SK-N-SH (cell line): Measurements from ENCODE around the gene NDUFS3. TPM values are rescaled to one million over a fixed set of nuclear protein-coding genes. Genes with fewer than 3 reads are reported as not detected.

Source experiments
- CTCF ChIA-PET: fragments of 300-600, 350-600 bp; formaldehyde crosslinking; extraction: SDS; loops from one replicate; lab custom pipeline; 2021; lab: Yijun Ruan, JAX
- POLR2A ChIA-PET: fragments of 350-600 bp; sonication (Branson Sonifier 250); formaldehyde crosslinking; extraction: SDS; loops from one replicate; lab custom pipeline; 2020; ENCODE audit warnings: antibody characterized with exemption, inconsistent platforms; lab: Yijun Ruan, JAX
- DNase-seq: peaks from one replicate; pipeline ENCODE4 v3.0.0; 2012
- H2AFZ ChIP-seq: fragments of 200-600 bp; sonication (generic); 2 replicates; pipeline ENCODE4 v1.8.1; 2016; ENCODE audit warnings: antibody characterized with exemption, mild to moderate bottlenecking, low read depth
- H3F3A ChIP-seq: fragments of 200-600 bp; sonication (generic); replicated peaks from 2 replicates; pipeline ENCODE3; 2016; ENCODE audit warnings: antibody characterized with exemption, mild to moderate bottlenecking; ENCODE audit not compliant: insufficient read depth
- H3K27ac ChIP-seq, 2 experiments: fragments of 200-500 bp in 1 of 2; fragments of 200-600 bp in 1 of 2; sonication (Bioruptor generic) in 1 of 2; sonication (generic), shearing (Covaris generic) in 1 of 2; 2 replicates each; pipeline versions ENCODE4 v1.5.1 to v1.6.1; 2014 to 2016; ENCODE audit warnings: low read depth in 2 of 2, inconsistent platforms in 1 of 2, low read length in 1 of 2, mild to moderate bottlenecking in 1 of 2, mixed read lengths in 1 of 2
- H3K27me3 ChIP-seq: fragments of 200-600 bp; sonication (generic), shearing (Covaris generic); 2 replicates; pipeline ENCODE4 v1.6.1; 2016; ENCODE audit warnings: mixed run types; ENCODE audit not compliant: insufficient read depth
- H3K36me3 ChIP-seq, 2 experiments: fragments of 200-500 bp in 1 of 2; fragments of 200-600 bp in 1 of 2; sonication (Bioruptor generic) in 1 of 2; sonication (generic) in 1 of 2; replicated peaks in 1 of 2; 2 replicates each; pipeline versions ENCODE3 to v1.5.1; 2014 to 2016; ENCODE audit warnings: low read length in 1 of 2, mild to moderate bottlenecking in 1 of 2; ENCODE audit not compliant: insufficient read depth in 2 of 2, control insufficient read depth in 1 of 2
- H3K4me1 ChIP-seq, 2 experiments: fragments of 200-500 bp in 1 of 2; fragments of 200-600 bp in 1 of 2; sonication (Bioruptor generic) in 1 of 2; sonication (generic), shearing (Covaris generic) in 1 of 2; 2 replicates each; pipeline versions ENCODE4 v1.5.1 to v1.6.1; 2014 to 2016; ENCODE audit warnings: low read depth in 1 of 2, low read length in 1 of 2, mixed run types in 1 of 2; ENCODE audit not compliant: insufficient read depth in 2 of 2, control insufficient read depth in 1 of 2
- H3K4me2 ChIP-seq: fragments of 200-600 bp; sonication (generic), shearing (Covaris generic); 2 replicates; pipeline ENCODE4 v1.6.1; 2017; ENCODE audit warnings: mixed run types
- H3K4me3 ChIP-seq, 2 experiments: fragments of 200-500 bp in 1 of 2; fragments of 200-600 bp in 1 of 2; sonication (Bioruptor generic) in 1 of 2; sonication (generic), shearing (Covaris generic) in 1 of 2; 2 replicates each; pipeline versions ENCODE4 v1.5.1 to v1.8.1; 2014 to 2016; ENCODE audit warnings: low read depth in 2 of 2, inconsistent platforms in 1 of 2, low read length in 1 of 2, mild to moderate bottlenecking in 1 of 2, mixed read lengths in 1 of 2, moderate library complexity in 1 of 2
- H3K79me2 ChIP-seq: fragments of 200-600 bp; sonication (generic); 2 replicates; pipeline ENCODE4 v1.8.1; 2017; ENCODE audit warnings: mild to moderate bottlenecking; ENCODE audit not compliant: insufficient read depth
- H3K9ac ChIP-seq: fragments of 200-600 bp; sonication (generic); 2 replicates; pipeline ENCODE4 v1.6.1; 2017; ENCODE audit warnings: mixed run types
- H3K9me2 ChIP-seq: fragments of 200-600 bp; sonication (generic); 2 replicates; pipeline ENCODE4 v1.6.1; 2017; ENCODE audit warnings: mixed run types
- H3K9me3 ChIP-seq: fragments of 200-600 bp; sonication (generic); 2 replicates; pipeline ENCODE4 v1.6.1; 2017; ENCODE audit warnings: mixed run types, mild to moderate bottlenecking, moderate library complexity
- H4K20me1 ChIP-seq: fragments of 200-600 bp; sonication (generic); 2 replicates; pipeline ENCODE4 v1.6.1; 2017; ENCODE audit warnings: mild to moderate bottlenecking, mixed run types; ENCODE audit not compliant: insufficient read depth
- CHD2 ChIP-seq: fragments of 150-350 bp; IDR thresholded peaks from 2 replicates; pipeline ENCODE4 v1.6.1; 2018; ENCODE audit warnings: low read length; ENCODE audit not compliant: partially characterized antibody
- CTCF ChIP-seq: fragments of 200-600 bp; sonication (generic); IDR thresholded peaks from 2 replicates; pipeline ENCODE4 v1.6.1; 2017; ENCODE audit warnings: antibody characterized with exemption, mild to moderate bottlenecking, moderate library complexity
- EP300 ChIP-seq, 2 experiments: IDR thresholded peaks; 2 replicates each; pipeline versions ENCODE4 v1.4.0 to v1.6.1; 2012; ENCODE audit warnings: borderline replicate concordance in 1 of 2, low read depth in 1 of 2, low read length in 1 of 2
- FOSL2 ChIP-seq: IDR thresholded peaks from 2 replicates; pipeline ENCODE4 v1.4.0; 2012; ENCODE audit warnings: low read depth, mild to moderate bottlenecking, moderate library complexity, borderline replicate concordance
- GATA2 ChIP-seq: sonication (generic); formaldehyde crosslinking; IDR thresholded peaks from 2 replicates; pipeline ENCODE4 v1.5.0; 2020; ENCODE audit warnings: mild to moderate bottlenecking, missing genetic modification reagents
- JUND ChIP-seq: IDR thresholded peaks from 2 replicates; pipeline ENCODE4 v1.4.0; 2012
- NFIC ChIP-seq: IDR thresholded peaks from 2 replicates; pipeline ENCODE4 v1.4.0; 2012; ENCODE audit warnings: borderline replicate concordance
- RAD21 ChIP-seq: IDR thresholded peaks from 2 replicates; pipeline ENCODE4 v1.6.1; 2012; ENCODE audit warnings: mild to moderate bottlenecking, low read length
- RCOR1 ChIP-seq: fragments of 150-350 bp; IDR thresholded peaks from 2 replicates; pipeline ENCODE4 v1.6.1; 2017; ENCODE audit warnings: antibody characterized with exemption, low read length
- RFX5 ChIP-seq: IDR thresholded peaks from 2 replicates; pipeline ENCODE4 v1.6.1; 2012; ENCODE audit warnings: mild to moderate bottlenecking, improper control_type of control experiment, low read length
- SMC3 ChIP-seq: IDR thresholded peaks from 2 replicates; pipeline ENCODE4 v1.6.1; 2012; ENCODE audit warnings: low read depth, low read length, improper control_type of control experiment
- TCF12 ChIP-seq: IDR thresholded peaks from 2 replicates; pipeline ENCODE4 v1.4.0; 2012
- TEAD4 ChIP-seq: IDR thresholded peaks from 2 replicates; pipeline ENCODE4 v1.4.0; 2012; ENCODE audit warnings: mild to moderate bottlenecking, borderline replicate concordance; ENCODE audit not compliant: insufficient read depth
- WGBS: methylation state at CpG from one replicate; pipeline ENCODE4 v1.1.6; 2017; ENCODE audit warnings: low lambda C conversion rate; 5-methylcytosine and 5-hydroxymethylcytosine counted together
- polyA plus RNA-seq, 3 experiments: library from polyadenylated mRNA; depleted of rRNA; stranded (reverse); fragments of >200 nt; gene quantifications; 2 replicates each; pipeline ENCODE4 v1.2.3, GENCODE V29; 2012
- TF ChIP-seq, protein P1 (sequence below): IDR thresholded peaks from 2 replicates; pipeline ENCODE4 v1.6.1; 2012; ENCODE audit warnings: mild to moderate bottlenecking, low read depth, low read length, moderate library complexity
- TF ChIP-seq, protein P2 (sequence below): IDR thresholded peaks from 2 replicates; pipeline ENCODE4 v1.4.0; 2012; ENCODE audit warnings: low read depth, borderline replicate concordance

Gene NDUFS3
- polyA plus RNA-seq, 1 of the 3 experiments (the other 2 are of a cell fraction): 150 TPM

DNA sequence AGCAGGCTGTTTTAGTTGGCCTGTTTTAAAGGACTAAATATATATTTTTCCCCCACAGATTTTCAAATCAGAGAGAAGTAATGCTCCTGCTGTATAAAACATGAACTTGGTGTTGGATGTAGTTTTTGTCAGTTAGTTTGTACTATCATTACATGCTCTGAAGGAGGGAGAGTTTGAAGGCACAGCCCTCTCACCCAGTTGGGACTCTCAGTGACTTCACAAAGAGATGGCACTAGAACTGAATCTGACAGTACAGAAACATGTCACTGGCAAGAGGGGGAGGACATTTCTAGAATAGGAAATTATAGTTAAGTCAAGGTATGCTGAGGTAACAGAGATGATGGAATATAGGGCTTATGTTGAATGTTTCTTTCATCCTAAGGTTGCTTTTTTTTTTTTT, 36.4 kb downstream of the NDUFS3 start:
- ChIA-PET POLR2A (no interaction called here), CTCF (no interaction called here)
- no peak for TF ChIP-seq TCF12
- no peak for TF ChIP-seq JUND
- TF ChIP-seq FOSL2: no peak
- TF ChIP-seq TEAD4: no peak
- TF ChIP-seq RAD21: no peak
- TF ChIP-seq RFX5: no peak
- H3K4me3 ChIP-seq: no peak overlapping the region
- H3K36me3 ChIP-seq: peaks cover 16 to 20% of the 10 kb centered on the region in 2 experiments
- no peaks in the 10 kb centered on the region for H3K9me3 ChIP-seq
- H4K20me1 ChIP-seq: no peaks in the 10 kb centered on the region
- peaks cover 3 to 9% of the 10 kb centered on the region in 2 experiments; a peak in 2 of 4 replicates for H3K4me1 ChIP-seq
- DNase-seq: no peak
- H3K4me2 ChIP-seq: no peak overlapping the region
- H3K9ac ChIP-seq: no peak overlapping the region
- no peak overlapping the region for H3K27ac ChIP-seq
- H3K79me2 ChIP-seq: no peaks in the 10 kb centered on the region
- H3K9me2 ChIP-seq: no peaks in the 10 kb centered on the region
- no peaks in the 10 kb centered on the region for H3K27me3 ChIP-seq
- H3F3A ChIP-seq: peaks cover 18% of the 10 kb centered on the region
- H2AFZ ChIP-seq: no peak overlapping the region

DNA sequence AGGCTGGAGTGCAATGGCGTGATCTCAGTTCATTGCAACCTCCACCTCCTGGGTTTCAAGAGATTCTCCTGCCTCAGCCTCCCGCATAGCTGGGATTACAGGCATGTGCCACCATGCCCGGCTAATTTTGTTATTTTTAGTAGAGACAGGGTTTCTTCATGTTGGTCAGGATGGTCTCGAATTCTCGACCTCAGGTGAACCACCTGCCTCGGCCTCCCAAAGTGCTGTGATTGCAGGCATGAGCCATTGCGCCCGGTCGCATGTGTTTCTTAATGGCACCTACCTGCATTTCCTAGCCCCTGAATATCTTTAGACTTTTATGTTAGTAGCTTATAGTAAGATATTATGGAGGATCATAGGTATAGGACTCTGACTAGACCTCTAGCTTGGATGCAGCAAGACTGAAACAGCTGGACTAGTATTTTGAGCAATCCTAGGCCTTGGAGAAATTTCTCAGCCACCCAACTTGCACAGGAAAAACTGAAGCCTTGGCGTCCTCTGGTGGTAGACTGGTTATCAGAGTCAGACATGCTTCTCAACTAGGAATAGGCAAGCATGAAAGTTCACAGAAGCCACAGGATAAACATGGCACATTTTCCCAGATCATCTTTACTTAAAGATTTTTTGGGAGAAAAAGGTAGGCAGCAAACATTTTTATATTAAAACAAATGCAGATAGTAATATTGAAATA, 38.0 kb downstream of the NDUFS3 start:
- Histone ChIP-seq H3K79me2 (no peaks in the 10 kb centered on the region), H3K27me3 (no peaks in the 10 kb centered on the region), H3F3A (peaks cover 13% of the 10 kb centered on the region), H3K4me3 (peak overlapping the region in 1 of 2 experiments; percentile 36; a peak in 1 of 4 replicates), H3K36me3 (peaks cover 26 to 33% of the 10 kb centered on the region in 2 experiments), H3K4me2 (peak overlapping the region; percentile 25; the same call in 1 of the 2 replicates), H3K9ac (no peak overlapping the region), H3K9me2 (no peaks in the 10 kb centered on the region), H4K20me1 (no peaks in the 10 kb centered on the region), H3K9me3 (no peaks in the 10 kb centered on the region), H2AFZ (no peak overlapping the region), H3K4me1 (peaks cover 0 to 9% of the 10 kb centered on the region in 2 experiments; a peak in 1 of 4 replicates), H3K27ac (peak overlapping the region in 1 of 2 experiments; percentile 44; a peak in 1 of 4 replicates)
- 90% methylated on average over 10 of the region's 10 CpGs for WGBS
- ChIA-PET CTCF (interaction anchor here (0.6 to 2.3 kb wide), 18 partner anchors 10 to 236 kb away, joined by 3 to 18 read pairs (median 3); partner anchors contain the start of genes C1QTNF4 and FAM180B), POLR2A (interaction anchor here (1.0 kb wide), 1 partner anchor 9 kb away, joined by 3 read pairs; no protein-coding TSS in a partner anchor)
- no peak for DNase-seq
- TF ChIP-seq EP300 (IDR thresholded peaks at IDR 0.05; ENCODE audit: borderline replicate concordance in 1 of 2, low read depth in 1 of 2, low read length in 1 of 2): no peak
- TF ChIP-seq NFIC: no peak
- peak; percentile 83 for TF ChIP-seq RAD21
- peak; percentile 76 for TF ChIP-seq SMC3
- TF ChIP-seq CHD2: no peak
- TF ChIP-seq, protein P1, sequence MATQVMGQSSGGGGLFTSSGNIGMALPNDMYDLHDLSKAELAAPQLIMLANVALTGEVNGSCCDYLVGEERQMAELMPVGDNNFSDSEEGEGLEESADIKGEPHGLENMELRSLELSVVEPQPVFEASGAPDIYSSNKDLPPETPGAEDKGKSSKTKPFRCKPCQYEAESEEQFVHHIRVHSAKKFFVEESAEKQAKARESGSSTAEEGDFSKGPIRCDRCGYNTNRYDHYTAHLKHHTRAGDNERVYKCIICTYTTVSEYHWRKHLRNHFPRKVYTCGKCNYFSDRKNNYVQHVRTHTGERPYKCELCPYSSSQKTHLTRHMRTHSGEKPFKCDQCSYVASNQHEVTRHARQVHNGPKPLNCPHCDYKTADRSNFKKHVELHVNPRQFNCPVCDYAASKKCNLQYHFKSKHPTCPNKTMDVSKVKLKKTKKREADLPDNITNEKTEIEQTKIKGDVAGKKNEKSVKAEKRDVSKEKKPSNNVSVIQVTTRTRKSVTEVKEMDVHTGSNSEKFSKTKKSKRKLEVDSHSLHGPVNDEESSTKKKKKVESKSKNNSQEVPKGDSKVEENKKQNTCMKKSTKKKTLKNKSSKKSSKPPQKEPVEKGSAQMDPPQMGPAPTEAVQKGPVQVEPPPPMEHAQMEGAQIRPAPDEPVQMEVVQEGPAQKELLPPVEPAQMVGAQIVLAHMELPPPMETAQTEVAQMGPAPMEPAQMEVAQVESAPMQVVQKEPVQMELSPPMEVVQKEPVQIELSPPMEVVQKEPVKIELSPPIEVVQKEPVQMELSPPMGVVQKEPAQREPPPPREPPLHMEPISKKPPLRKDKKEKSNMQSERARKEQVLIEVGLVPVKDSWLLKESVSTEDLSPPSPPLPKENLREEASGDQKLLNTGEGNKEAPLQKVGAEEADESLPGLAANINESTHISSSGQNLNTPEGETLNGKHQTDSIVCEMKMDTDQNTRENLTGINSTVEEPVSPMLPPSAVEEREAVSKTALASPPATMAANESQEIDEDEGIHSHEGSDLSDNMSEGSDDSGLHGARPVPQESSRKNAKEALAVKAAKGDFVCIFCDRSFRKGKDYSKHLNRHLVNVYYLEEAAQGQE: no peak
- no peak for TF ChIP-seq JUND
- TF ChIP-seq GATA2: no peak
- TF ChIP-seq, protein P2, sequence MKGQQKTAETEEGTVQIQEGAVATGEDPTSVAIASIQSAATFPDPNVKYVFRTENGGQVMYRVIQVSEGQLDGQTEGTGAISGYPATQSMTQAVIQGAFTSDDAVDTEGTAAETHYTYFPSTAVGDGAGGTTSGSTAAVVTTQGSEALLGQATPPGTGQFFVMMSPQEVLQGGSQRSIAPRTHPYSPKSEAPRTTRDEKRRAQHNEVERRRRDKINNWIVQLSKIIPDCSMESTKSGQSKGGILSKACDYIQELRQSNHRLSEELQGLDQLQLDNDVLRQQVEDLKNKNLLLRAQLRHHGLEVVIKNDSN: no peak
- no peak for TF ChIP-seq RCOR1
- TF ChIP-seq CTCF: peak; percentile 83
